ENCODE measurements around the gene PLEKHG4.
A peak's percentile ranks its signal among the peaks of the same experiment; 100 is the strongest.

Gene PLEKHG4

GRCh38 chr16:67279296-67280089 lies at the start of gene PLEKHG4:
Gene PLEKHG4 (plus strand): TSS chr16:67279532. CDS start chr16:67280045, 513 bp downstream.
- peak in 6 of 14 donors; percentile 9 to 62 (median 28) for DNase-seq

GRCh38 chr16:67229906-67230808 lies 49.2 kb upstream of the PLEKHG4 start:
- DNase-seq = no peak

- DNase-seq = no peak
Measured at GRCh38 chr16:67230809-67231660, 48.3 kb upstream of the PLEKHG4 start.

GRCh38 chr16:67233596-67233995 lies 45.7 kb upstream of the PLEKHG4 start:
- no peak for DNase-seq

- no peak for DNase-seq
Measured at GRCh38 chr16:67234180-67234597, 45.1 kb upstream of the PLEKHG4 start.

GRCh38 chr16:67235816-67236562 lies 43.3 kb upstream of the PLEKHG4 start:
- DNase-seq = no peak

- no peak for DNase-seq
Measured at GRCh38 chr16:67236563-67237395, 42.6 kb upstream of the PLEKHG4 start.

- no peak for DNase-seq
Measured at GRCh38 chr16:67237396-67238277, 41.7 kb upstream of the PLEKHG4 start.

- no peak for DNase-seq
Measured at GRCh38 chr16:67238278-67238575, 41.1 kb upstream of the PLEKHG4 start.

- DNase-seq = no peak
Measured at GRCh38 chr16:67238806-67239470, 40.4 kb upstream of the PLEKHG4 start.

GRCh38 chr16:67240506-67240905 lies 38.8 kb upstream of the PLEKHG4 start:
- DNase-seq = no peak

- DNase-seq = peak in 4 of 14 donors; percentile 13 to 55 (median 20)
Measured at GRCh38 chr16:67241008-67241900, 38.1 kb upstream of the PLEKHG4 start.

- no peak for DNase-seq
Measured at GRCh38 chr16:67242138-67242730, 37.1 kb upstream of the PLEKHG4 start.

GRCh38 chr16:67243481-67243880 lies 35.9 kb upstream of the PLEKHG4 start:
- DNase-seq = peak in 1 of 14 donors; percentile 28

GRCh38 chr16:67244387-67245185 lies 34.7 kb upstream of the PLEKHG4 start:
- peak in 10 of 14 donors; percentile 20 to 72 (median 44) for DNase-seq

GRCh38 chr16:67245186-67245585 lies 34.1 kb upstream of the PLEKHG4 start:
- no peak for DNase-seq

- no peak for DNase-seq
Measured at GRCh38 chr16:67245674-67246080, 33.7 kb upstream of the PLEKHG4 start.

All from C1 segment of cervical spinal cord (tissue), 14 donors.